ENCODE data around the gene PPP1R3E. TPM values are rescaled to one million over a fixed set of nuclear protein-coding genes. Genes with fewer than 3 reads are reported as not detected.

The PPP1R3E gene
- total and polyA plus RNA-seq, 2 of the 13 experiments (the other 11 are each of a cell fraction or from before 2014, with no cell fraction given) = 16.5 to 26.5 TPM

DNA sequence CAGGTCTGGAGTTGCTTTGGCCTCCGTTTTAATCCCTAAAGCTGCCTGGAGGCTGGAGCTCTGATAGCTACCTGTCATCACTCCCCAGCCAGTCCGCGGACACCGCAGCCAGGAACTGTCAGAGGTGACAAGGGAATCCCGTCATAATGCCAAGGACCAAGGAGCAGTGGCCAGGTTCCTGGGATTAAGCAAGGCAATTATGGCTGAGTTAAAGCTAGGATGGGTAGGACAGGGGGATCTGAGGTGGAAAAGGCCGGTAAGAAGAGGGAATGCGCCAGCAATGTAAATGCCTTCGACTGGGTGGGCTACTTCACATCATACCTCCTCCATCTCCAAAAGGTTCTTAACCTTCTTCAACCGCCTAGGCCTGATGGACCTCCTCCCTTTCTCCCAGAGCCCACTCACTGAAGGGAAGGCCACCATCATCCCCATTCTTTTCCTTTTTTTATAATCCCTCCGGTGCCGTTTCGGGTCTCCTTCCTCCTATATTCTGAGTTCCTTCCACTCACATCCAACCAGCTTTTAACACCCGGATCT, 1.9 kb downstream of the PPP1R3E start (continued):
- TF ChIP-seq ZNF33B (CRISPR knock-in tag; IDR thresholded peaks at IDR 0.05) (peak; percentile 51; the same call in 1 of the 2 replicates), ZSCAN22 (CRISPR knock-in tag; IDR thresholded peaks at IDR 0.05) (peak; percentile 52; the same call in 1 of the 2 replicates), SETDB1 (CRISPR knock-in tag; IDR thresholded peaks at IDR 0.05; ENCODE audit: borderline replicate concordance) (no peak), ZBTB7A (CRISPR knock-in tag; IDR thresholded peaks at IDR 0.05) (no peak), CTCF (CRISPR knock-in tag; IDR thresholded peaks at IDR 0.05) (0 out of 2 replicates have a peak, but pooled peaks have one; percentile 13), CC2D1A (CRISPR knock-in tag; IDR thresholded peaks at IDR 0.05) (no peak; the same call in 1 of the 2 replicates), NR1H2 (CRISPR knock-in tag; IDR thresholded peaks at IDR 0.05; ENCODE audit: borderline replicate concordance, low read depth) (no peak), AKAP8 (CRISPR knock-in tag; IDR thresholded peaks at IDR 0.05) (no peak), MLX (CRISPR knock-in tag; IDR thresholded peaks at IDR 0.05) (no peak), POLR2G (IDR thresholded peaks at IDR 0.05; ENCODE audit: low read depth, low read length) (no peak; the same call in 1 of the 2 replicates), IKZF1 (IDR thresholded peaks at IDR 0.05) (no peak), ZBTB25 (CRISPR knock-in tag; IDR thresholded peaks at IDR 0.05) (no peak), ZNF205 (CRISPR knock-in tag; IDR thresholded peaks at IDR 0.05) (no peak), KDM6A (CRISPR knock-in tag; IDR thresholded peaks at IDR 0.05; ENCODE audit: low read depth) (no peak), SNAPC4 (CRISPR knock-in tag; IDR thresholded peaks at IDR 0.05) (no peak; the same call in 1 of the 2 replicates)
- TF ChIP-seq, protein P1, sequence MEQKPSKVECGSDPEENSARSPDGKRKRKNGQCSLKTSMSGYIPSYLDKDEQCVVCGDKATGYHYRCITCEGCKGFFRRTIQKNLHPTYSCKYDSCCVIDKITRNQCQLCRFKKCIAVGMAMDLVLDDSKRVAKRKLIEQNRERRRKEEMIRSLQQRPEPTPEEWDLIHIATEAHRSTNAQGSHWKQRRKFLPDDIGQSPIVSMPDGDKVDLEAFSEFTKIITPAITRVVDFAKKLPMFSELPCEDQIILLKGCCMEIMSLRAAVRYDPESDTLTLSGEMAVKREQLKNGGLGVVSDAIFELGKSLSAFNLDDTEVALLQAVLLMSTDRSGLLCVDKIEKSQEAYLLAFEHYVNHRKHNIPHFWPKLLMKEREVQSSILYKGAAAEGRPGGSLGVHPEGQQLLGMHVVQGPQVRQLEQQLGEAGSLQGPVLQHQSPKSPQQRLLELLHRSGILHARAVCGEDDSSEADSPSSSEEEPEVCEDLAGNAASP (CRISPR knock-in tag; IDR thresholded peaks at IDR 0.05; ENCODE audit: borderline replicate concordance) = no peak
- TF ChIP-seq, protein P2, sequence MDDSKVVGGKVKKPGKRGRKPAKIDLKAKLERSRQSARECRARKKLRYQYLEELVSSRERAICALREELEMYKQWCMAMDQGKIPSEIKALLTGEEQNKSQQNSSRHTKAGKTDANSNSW (CRISPR knock-in tag; IDR thresholded peaks at IDR 0.05; ENCODE audit: borderline replicate concordance) = no peak
- TF ChIP-seq, protein P3, sequence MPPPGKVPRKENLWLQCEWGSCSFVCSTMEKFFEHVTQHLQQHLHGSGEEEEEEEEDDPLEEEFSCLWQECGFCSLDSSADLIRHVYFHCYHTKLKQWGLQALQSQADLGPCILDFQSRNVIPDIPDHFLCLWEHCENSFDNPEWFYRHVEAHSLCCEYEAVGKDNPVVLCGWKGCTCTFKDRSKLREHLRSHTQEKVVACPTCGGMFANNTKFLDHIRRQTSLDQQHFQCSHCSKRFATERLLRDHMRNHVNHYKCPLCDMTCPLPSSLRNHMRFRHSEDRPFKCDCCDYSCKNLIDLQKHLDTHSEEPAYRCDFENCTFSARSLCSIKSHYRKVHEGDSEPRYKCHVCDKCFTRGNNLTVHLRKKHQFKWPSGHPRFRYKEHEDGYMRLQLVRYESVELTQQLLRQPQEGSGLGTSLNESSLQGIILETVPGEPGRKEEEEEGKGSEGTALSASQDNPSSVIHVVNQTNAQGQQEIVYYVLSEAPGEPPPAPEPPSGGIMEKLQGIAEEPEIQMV (CRISPR knock-in tag; IDR thresholded peaks at IDR 0.05; ENCODE audit: low read depth) = no peak
